Endothelial cell of umbilical vein (primary cell): ENCODE data around the gene PSAT1. TPM values are rescaled to one million over a fixed set of nuclear protein-coding genes. Genes with fewer than 3 reads are reported as not detected.

Experiments
- BruUV-seq: library from RNA; stranded (reverse); fragments of 400-500 nt; replicated peaks from 2 replicates; lab custom pipeline; 2021; lab: Mats Ljungman, UMichigan
- CTCF ChIA-PET: fragments of 300-600, 350-600 bp; sonication (Branson Sonifier 250); formaldehyde crosslinking; loops from one replicate; lab custom pipeline; 2021; ENCODE audit warnings: antibody characterized with exemption, inconsistent platforms; lab: Charles Lee
- POLR2A ChIA-PET: fragments of 300-600, 350-600 bp; sonication (Branson Sonifier 250); formaldehyde crosslinking; loops from one replicate; lab custom pipeline; 2021; ENCODE audit warnings: antibody characterized with exemption, inconsistent platforms; lab: Charles Lee
- DNase-seq: peaks from one replicate; pipeline ENCODE4 v3.0.0-alpha.2; 2011; ENCODE audit warnings: low read depth, low spot score
- FAIRE-seq: peaks from 2 replicates; lab custom pipeline; 2011; peaks lifted over from hg19 to GRCh38; lab: Jason Lieb, UNC
- H2AFZ ChIP-seq: 2 replicates; pipeline ENCODE4 v1.6.0; 2012; ENCODE audit warnings: low read depth, low read length, control low read depth, inconsistent platforms
- H3K27ac ChIP-seq: 2 replicates; pipeline ENCODE4 v1.5.1; 2011; ENCODE audit warnings: low read depth, mild to moderate bottlenecking, control low read depth, low read length, moderate library complexity; ENCODE audit not compliant: insufficient read depth
- H3K27me3 ChIP-seq, 2 experiments: 2 replicates each; pipeline versions ENCODE4 v1.6.0 to v1.6.1; 2011; ENCODE audit warnings: low read length in 2 of 2, mixed read lengths in 1 of 2; ENCODE audit not compliant: control insufficient read depth in 2 of 2, insufficient read depth in 2 of 2
- H3K36me3 ChIP-seq, 2 experiments: 2 replicates in 1 of 2; 3 replicates in 1 of 2; pipeline ENCODE4 v1.5.1; 2011; ENCODE audit warnings: low read length in 2 of 2, mild to moderate bottlenecking in 1 of 2, moderate library complexity in 1 of 2; ENCODE audit not compliant: control insufficient read depth in 2 of 2, insufficient read depth in 2 of 2; ENCODE audit errors: extremely low read depth in 1 of 2
- H3K4me1 ChIP-seq: 3 replicates; pipeline ENCODE4 v1.5.1; 2011; ENCODE audit warnings: mild to moderate bottlenecking, low read length; ENCODE audit not compliant: control insufficient read depth, insufficient read depth; ENCODE audit errors: extremely low read depth
- H3K4me2 ChIP-seq: 2 replicates; pipeline ENCODE4 v1.6.1; 2011; ENCODE audit warnings: low read length, control low read depth, mixed read lengths; ENCODE audit not compliant: insufficient read depth
- H3K4me3 ChIP-seq, 3 experiments: fragments of 200-600 bp in 1 of 3; sonication (generic), shearing (Covaris generic) in 1 of 3; replicated peaks in 1 of 3; 2 replicates each; pipeline ENCODE4 v1.5.1; 2011 to 2016; ENCODE audit warnings: control low read depth in 3 of 3, low read length in 3 of 3, mild to moderate bottlenecking in 2 of 3, inconsistent platforms in 1 of 3, low read depth in 1 of 3, moderate library complexity in 1 of 3; ENCODE audit not compliant: insufficient read depth in 1 of 3
- H3K79me2 ChIP-seq: 2 replicates; pipeline ENCODE4 v1.6.0; 2012; ENCODE audit warnings: low read length, inconsistent platforms; ENCODE audit not compliant: control insufficient read depth, insufficient read depth
- H3K9ac ChIP-seq: replicated peaks from 2 replicates; pipeline ENCODE3; 2011; ENCODE audit warnings: low read length, control low read depth; ENCODE audit not compliant: insufficient read depth; ENCODE audit errors: extremely low read depth
- H3K9me1 ChIP-seq: replicated peaks from 3 replicates; pipeline ENCODE4 v1.6.0; 2011; ENCODE audit warnings: mild to moderate bottlenecking, low read length; ENCODE audit not compliant: control insufficient read depth, insufficient read depth; ENCODE audit errors: extremely low read depth
- H3K9me3 ChIP-seq: replicated peaks from 2 replicates; pipeline ENCODE4 v1.5.1; 2012; ENCODE audit warnings: low read length, inconsistent platforms; ENCODE audit not compliant: control insufficient read depth, insufficient read depth
- H4K20me1 ChIP-seq: replicated peaks from 2 replicates; pipeline ENCODE3; 2011; ENCODE audit warnings: mild to moderate bottlenecking, low read length; ENCODE audit not compliant: control insufficient read depth, insufficient read depth; ENCODE audit errors: extremely low read depth
- POLR2AphosphoS5 ChIP-seq: IDR thresholded peaks from 2 replicates; pipeline ENCODE4 v1.6.1; 2012; ENCODE audit warnings: low read depth, mild to moderate bottlenecking, control low read depth, low read length, moderate library complexity; ENCODE audit not compliant: insufficient read depth
- dilution Hi-C: fragments of 300-500 bp; cut with MboI; formaldehyde crosslinking; loops from one replicate; pipeline ENCODE4 v1.15.0; 2019; ENCODE audit warnings: low sequenced_read_pairs; ENCODE audit not compliant: extremely low pct_ligation_motif_present
- intact Hi-C: fragments of 100-400 bp; cut with micrococcal nuclease; formaldehyde crosslinking; loops from one replicate; pipeline ENCODE4 v1.10.0; 2022
- polyA plus RNA-seq, 4 experiments: library from polyadenylated mRNA; depleted of rRNA in 3 of 4; stranded (reverse) in 3 of 4; unstranded in 1 of 4; fragments of >200 nt; gene quantifications; 2 replicates each; pipeline versions ENCODE4 v1.2.1 to v1.2.3, GENCODE V29; 2011 to 2012; ENCODE audit warnings: missing spikeins in 1 of 4
- total RNA-seq: library from RNA; stranded (reverse); gene quantifications from 2 replicates; pipeline ENCODE4 v1.2.3, GENCODE V29; 2021
- TF ChIP-seq, protein P1 (sequence below), 2 donors: IDR thresholded peaks; 1 replicate in 1 of 2; 2 replicates in 1 of 2; pipeline ENCODE4 v1.5.1; 2011; ENCODE audit warnings: low read length in 2 of 2, mild to moderate bottlenecking in 2 of 2, moderate library complexity in 2 of 2, control low read depth in 1 of 2, inconsistent platforms in 1 of 2, low read depth in 1 of 2; ENCODE audit not compliant: insufficient read depth in 1 of 2; ENCODE audit errors: extremely low read depth in 1 of 2

Gene PSAT1
- total and polyA plus RNA-seq, 2 donors (not counting 3 experiments of a cell fraction or from before 2014, with no cell fraction given) = 19.1 to 47.3 TPM

- ChIA-PET CTCF (interaction anchor here (0.7 to 2.8 kb wide), 15 partner anchors 8 to 389 kb away, joined by 3 to 13 read pairs (median 4); no protein-coding TSS in a partner anchor), POLR2A (interaction anchor here (0.6 kb wide), 1 partner anchor 56 kb away, joined by 3 read pairs; no protein-coding TSS in a partner anchor)
- Histone ChIP-seq H3K9me1 (no peaks in the 10 kb centered on the region), H4K20me1 (no peaks in the 10 kb centered on the region), H3K9me3 (no peaks in the 10 kb centered on the region), H3K27me3 (peaks cover 7 to 10% of the 10 kb centered on the region in 2 experiments), H3K4me2 (no peak overlapping the region), H3K9ac (no peak overlapping the region), H3K79me2 (no peaks in the 10 kb centered on the region), H2AFZ (no peak overlapping the region), H3K27ac (no peak overlapping the region), H3K4me3 (no peak overlapping the region), H3K4me1 (no peaks in the 10 kb centered on the region), H3K36me3 (no peaks in the 10 kb centered on the region)
- BruUV-seq = no TSS peak
- FAIRE-seq (peak; percentile 18), DNase-seq (peak; percentile 37)
- TF ChIP-seq POLR2AphosphoS5 = no peak
- TF ChIP-seq, protein P1, sequence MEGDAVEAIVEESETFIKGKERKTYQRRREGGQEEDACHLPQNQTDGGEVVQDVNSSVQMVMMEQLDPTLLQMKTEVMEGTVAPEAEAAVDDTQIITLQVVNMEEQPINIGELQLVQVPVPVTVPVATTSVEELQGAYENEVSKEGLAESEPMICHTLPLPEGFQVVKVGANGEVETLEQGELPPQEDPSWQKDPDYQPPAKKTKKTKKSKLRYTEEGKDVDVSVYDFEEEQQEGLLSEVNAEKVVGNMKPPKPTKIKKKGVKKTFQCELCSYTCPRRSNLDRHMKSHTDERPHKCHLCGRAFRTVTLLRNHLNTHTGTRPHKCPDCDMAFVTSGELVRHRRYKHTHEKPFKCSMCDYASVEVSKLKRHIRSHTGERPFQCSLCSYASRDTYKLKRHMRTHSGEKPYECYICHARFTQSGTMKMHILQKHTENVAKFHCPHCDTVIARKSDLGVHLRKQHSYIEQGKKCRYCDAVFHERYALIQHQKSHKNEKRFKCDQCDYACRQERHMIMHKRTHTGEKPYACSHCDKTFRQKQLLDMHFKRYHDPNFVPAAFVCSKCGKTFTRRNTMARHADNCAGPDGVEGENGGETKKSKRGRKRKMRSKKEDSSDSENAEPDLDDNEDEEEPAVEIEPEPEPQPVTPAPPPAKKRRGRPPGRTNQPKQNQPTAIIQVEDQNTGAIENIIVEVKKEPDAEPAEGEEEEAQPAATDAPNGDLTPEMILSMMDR (IDR thresholded peaks at IDR 0.05; ENCODE audit: extremely low read depth in 1 of 2, insufficient read depth in 1 of 2, low read depth in 1 of 2, low read length in 2 of 2) = peak; percentile 28 to 43
- intact Hi-C loops (loop anchor here (1.0 to 5.0 kb wide), 2 partner anchors 234 to 389 kb away; no protein-coding TSS in a partner anchor), dilution Hi-C loops (no loop called here)
These were observed 69.1 kb downstream of the PSAT1 start for GRCh38 chr9:78365748-78366697.
